Nephron progenitor cell (in vitro differentiated cells): ENCODE data around the gene NUP210.

Experiments used
- DNase-seq: peaks from one replicate; pipeline ENCODE4 v3.0.0; 2021
- H3K27ac Mint-ChIP-seq: 2 replicates; pipeline ENCODE4 v1.8.0; 2021; ENCODE audit warnings: mild to moderate bottlenecking, moderate library complexity, mixed read lengths
- H3K27me3 Mint-ChIP-seq: 2 replicates; pipeline ENCODE4 v1.8.0; 2021; ENCODE audit warnings: mild to moderate bottlenecking, low read depth, mixed read lengths; ENCODE audit not compliant: poor library complexity
- H3K36me3 Mint-ChIP-seq: 2 replicates; pipeline ENCODE4 v1.8.0; 2021; ENCODE audit warnings: low read depth, mixed read lengths
- H3K4me1 Mint-ChIP-seq: 2 replicates; pipeline ENCODE4 v1.8.0; 2021; ENCODE audit warnings: mixed read lengths
- H3K4me3 Mint-ChIP-seq: 2 replicates; pipeline ENCODE4 v1.8.0; 2021; ENCODE audit warnings: mild to moderate bottlenecking, moderate library complexity, mixed read lengths
- H3K9me3 Mint-ChIP-seq: 2 replicates; pipeline ENCODE4 v1.8.0; 2021; ENCODE audit warnings: mild to moderate bottlenecking, moderate library complexity, mixed read lengths
- CTCF ChIP-seq: fragments of 200-600 bp; sonication (generic); IDR thresholded peaks from 2 replicates; pipeline ENCODE4 v1.5.0; 2021; ENCODE audit warnings: antibody characterized with exemption

Gene NUP210

GRCh38 chr3:13338996-13339395 is 81.1 kb downstream of the NUP210 start:
- peaks cover 15% of the 10 kb centered on the region for H3K4me1 Mint-ChIP-seq
- H3K4me3 Mint-ChIP-seq = no peak overlapping the region
- DNase-seq = no peak
- peaks cover 15% of the 10 kb centered on the region for H3K36me3 Mint-ChIP-seq
- H3K9me3 Mint-ChIP-seq = peaks cover 7% of the 10 kb centered on the region
- no peak for TF ChIP-seq CTCF
- no peak overlapping the region for H3K27ac Mint-ChIP-seq
- H3K27me3 Mint-ChIP-seq = peaks cover 6% of the 10 kb centered on the region

- H3K4me3 Mint-ChIP-seq = no peak overlapping the region
- H3K27ac Mint-ChIP-seq = no peak overlapping the region
- H3K36me3 Mint-ChIP-seq = peaks cover 13% of the 10 kb centered on the region
- no peak for TF ChIP-seq CTCF
- H3K27me3 Mint-ChIP-seq = peaks cover 6% of the 10 kb centered on the region
- peaks cover 7% of the 10 kb centered on the region for H3K9me3 Mint-ChIP-seq
- no peak for DNase-seq
- peaks cover 16% of the 10 kb centered on the region for H3K4me1 Mint-ChIP-seq
Observed at GRCh38 chr3:13338231-13338630, 81.9 kb downstream of the NUP210 start.

GRCh38 chr3:13336592-13336991 is 83.5 kb downstream of the NUP210 start:
- DNase-seq = no peak
- TF ChIP-seq CTCF = no peak
- no peaks in the 10 kb centered on the region for H3K9me3 Mint-ChIP-seq

GRCh38 chr3:13335503-13335902 is 84.6 kb downstream of the NUP210 start:
- no peak for TF ChIP-seq CTCF
- DNase-seq = no peak
- Mint-ChIP-seq H3K27ac (no peak overlapping the region), H3K4me1 (peaks cover 30% of the 10 kb centered on the region), H3K27me3 (peaks cover 9% of the 10 kb centered on the region), H3K4me3 (no peak overlapping the region), H3K9me3 (no peaks in the 10 kb centered on the region), H3K36me3 (no peaks in the 10 kb centered on the region)

More at GRCh38 chr3:13336592-13336991, 83.5 kb downstream of the NUP210 start:
- Mint-ChIP-seq H3K27me3 (peaks cover 5% of the 10 kb centered on the region), H3K36me3 (peaks cover under 1% of the 10 kb centered on the region), H3K4me3 (no peak overlapping the region), H3K4me1 (peaks cover 30% of the 10 kb centered on the region), H3K27ac (no peak overlapping the region)

- Mint-ChIP-seq H3K9me3 (no peaks in the 10 kb centered on the region), H3K27me3 (peaks cover 9% of the 10 kb centered on the region), H3K27ac (no peak overlapping the region), H3K36me3 (no peaks in the 10 kb centered on the region), H3K4me3 (no peak overlapping the region), H3K4me1 (peaks cover 30% of the 10 kb centered on the region)
- TF ChIP-seq CTCF = no peak
- no peak for DNase-seq
Observed at GRCh38 chr3:13335059-13335458, 85.1 kb downstream of the NUP210 start.

- H3K4me3 Mint-ChIP-seq = no peak overlapping the region
- no peaks in the 10 kb centered on the region for H3K36me3 Mint-ChIP-seq
- H3K27ac Mint-ChIP-seq = no peak overlapping the region
- no peak for DNase-seq
- H3K4me1 Mint-ChIP-seq = peaks cover 30% of the 10 kb centered on the region
- H3K27me3 Mint-ChIP-seq = peaks cover 8% of the 10 kb centered on the region
- H3K9me3 Mint-ChIP-seq = no peaks in the 10 kb centered on the region
- no peak for TF ChIP-seq CTCF
Observed at GRCh38 chr3:13333236-13333897, 86.8 kb downstream of the NUP210 start.
